GM12878 (cell line): ENCODE results near the gene TCF23. TPM values are rescaled to one million over a fixed set of nuclear protein-coding genes. Genes with fewer than 3 reads are reported as not detected.

ENCODE experiments used
- ATAC-seq: fragments of 200-7000 bp; cut with Tn5 transposase; 3 replicates; pipeline ENCODE4 v1.9.1; 2020; ENCODE audit warnings: mild to moderate bottlenecking, moderate library complexity
- BruUV-seq: library from RNA; stranded (reverse); fragments of 400-500 nt; replicated peaks from 2 replicates; lab custom pipeline; 2021; lab: Mats Ljungman, UMichigan
- CTCF ChIA-PET: fragments of 300-600 bp; sonication (Branson Sonifier 250); formaldehyde crosslinking; extraction: SDS; loops from one replicate; lab custom pipeline; 2021; ENCODE audit warnings: inconsistent platforms; lab: Yijun Ruan, JAX
- POLR2A ChIA-PET: fragments of 350-600 bp; formaldehyde crosslinking; extraction: SDS; loops from one replicate; lab custom pipeline; 2021; ENCODE audit warnings: inconsistent platforms; lab: Charles Lee
- RAD21 ChIA-PET: fragments of 300-600 bp; sonication (Branson Sonifier 250); formaldehyde crosslinking; loops from one replicate; lab custom pipeline; 2023; ENCODE audit warnings: antibody characterized with exemption; ENCODE audit not compliant: unreplicated experiment; lab: Charles Lee
- SMC1A ChIA-PET: fragments of 300-600 bp; sonication (Branson Sonifier 250); formaldehyde crosslinking; loops from one replicate; lab custom pipeline; 2023; ENCODE audit not compliant: unreplicated experiment, uncharacterized antibody; lab: Charles Lee
- DNase-seq: peaks from one replicate; pipeline ENCODE4 v3.0.0-alpha.2; 2011; ENCODE audit warnings: low read depth, low spot score
- FAIRE-seq: peaks from 3 replicates; lab custom pipeline; 2011; peaks lifted over from hg19 to GRCh38; lab: Jason Lieb, UNC
- H2AFZ ChIP-seq: 2 replicates; pipeline ENCODE4 v1.6.0; 2011; ENCODE audit warnings: low read depth, low read length, control low read depth; ENCODE audit not compliant: control insufficient read depth
- H3K27ac ChIP-seq: 2 replicates; pipeline ENCODE4 v1.5.1; 2011; ENCODE audit warnings: control low read depth; ENCODE audit not compliant: control insufficient read depth, insufficient read depth
- H3K27me3 ChIP-seq, 2 experiments: replicated peaks in 1 of 2; 2 replicates each; pipeline versions ENCODE4 v1.6.0 to v1.6.1; 2011; ENCODE audit warnings: low read length in 1 of 2; ENCODE audit not compliant: control insufficient read depth in 2 of 2, insufficient read depth in 2 of 2
- H3K36me3 ChIP-seq, 2 experiments: 2 replicates each; pipeline ENCODE4 v1.5.1; 2011; ENCODE audit warnings: low read length in 1 of 2; ENCODE audit not compliant: control insufficient read depth in 2 of 2, insufficient read depth in 2 of 2
- H3K4me1 ChIP-seq: 2 replicates; pipeline ENCODE4 v1.6.1; 2011; ENCODE audit warnings: mild to moderate bottlenecking, low read length, moderate library complexity, mixed read lengths; ENCODE audit not compliant: control insufficient read depth, insufficient read depth
- H3K4me2 ChIP-seq: 2 replicates; pipeline ENCODE4 v1.6.0; 2011; ENCODE audit warnings: control low read depth; ENCODE audit not compliant: control insufficient read depth, insufficient read depth
- H3K4me3 ChIP-seq: fragments of 200-600 bp; sonication (generic); 2 replicates; pipeline ENCODE4 v1.5.1; 2016
- H3K79me2 ChIP-seq: 2 replicates; pipeline ENCODE4 v1.6.0; 2011; ENCODE audit warnings: low read length; ENCODE audit not compliant: control insufficient read depth, insufficient read depth
- H3K9ac ChIP-seq: 2 replicates; pipeline ENCODE4 v1.8.0; 2011; ENCODE audit warnings: low read length, control low read depth, mixed read lengths; ENCODE audit not compliant: control insufficient read depth, insufficient read depth
- H3K9me3 ChIP-seq: replicated peaks from 3 replicates; pipeline ENCODE4 v1.5.1; 2011; ENCODE audit warnings: mild to moderate bottlenecking, low read length; ENCODE audit not compliant: control insufficient read depth, insufficient read depth
- H4K20me1 ChIP-seq: 2 replicates; pipeline ENCODE4 v1.6.0; 2011; ENCODE audit not compliant: control insufficient read depth, insufficient read depth
- CREM ChIP-seq: IDR thresholded peaks from 2 replicates; pipeline ENCODE4 v1.6.1; 2014; ENCODE audit warnings: antibody characterized with exemption, low read depth
- HDAC6 ChIP-seq: fragments of 200-600 bp; sonication (generic); IDR thresholded peaks from one replicate; pipeline ENCODE4 v1.8.0; 2017; ENCODE audit warnings: antibody characterized with exemption; ENCODE audit not compliant: unreplicated experiment
- JUNB ChIP-seq: IDR thresholded peaks from 2 replicates; pipeline ENCODE4 v1.6.1; 2016; ENCODE audit warnings: antibody characterized with exemption, mild to moderate bottlenecking
- PML ChIP-seq: IDR thresholded peaks from 2 replicates; pipeline ENCODE4 v1.6.1; 2012; ENCODE audit warnings: low read length, inconsistent platforms
- STAT3 ChIP-seq: IDR thresholded peaks from 2 replicates; pipeline ENCODE4 v1.6.1; 2011; ENCODE audit warnings: low read depth, low read length, improper control_type of control experiment
- WGBS: methylation state at CpG from one replicate; pipeline ENCODE4 v1.1.6; 2016; ENCODE audit warnings: low lambda C conversion rate; ENCODE audit not compliant: insufficient replicate concordance, insufficient coverage; ENCODE audit errors: missing lambda C conversion rate; 5-methylcytosine and 5-hydroxymethylcytosine counted together
- in situ Hi-C: fragments of 300-500 bp; cut with MboI; formaldehyde crosslinking; loops from 9 replicates; pipeline ENCODE4 v1.14.3; 2018; ENCODE audit warnings: mixed read lengths
- intact Hi-C: fragments of 100-400 bp; cut with micrococcal nuclease; formaldehyde crosslinking; loops from one replicate; pipeline ENCODE4 v1.14.2; 2022; ENCODE audit not compliant: unreplicated experiment
- polyA plus RNA-seq, 11 experiments: library from polyadenylated mRNA; depleted of rRNA in 4 of 11; unstranded in 6 of 11; stranded (reverse) in 5 of 11; fragments of >200 nt; fragmentation: Nextera tagmentation in 4 of 11; fragmentation: Illumina TruSeq in 1 of 11; extraction: Ambion mirVana in 4 of 11; extraction: Trizol in 1 of 11; gene quantifications; 1 replicate in 1 of 11; 2 replicates in 10 of 11; pipeline versions ENCODE4 v1.2.1 to v1.2.3, GENCODE V29; 2011 to 2016; ENCODE audit warnings: inconsistent platforms in 2 of 11, missing spikeins in 2 of 11, low read depth in 1 of 11
- total RNA-seq, 4 experiments: library from RNA; depleted of rRNA in 3 of 4; stranded (reverse); fragments of >200 nt in 3 of 4; fragmentation: Illumina TruSeq in 1 of 4; extraction: Trizol in 1 of 4; gene quantifications; 2 replicates each; pipeline versions ENCODE4 v1.2.1 to v1.2.3, GENCODE V29; 2013 to 2021

TCF23 gene
- total and polyA plus RNA-seq, 10 of the 15 experiments (the other 5 are each of a cell fraction or from before 2014, with no cell fraction given) = not detected

DNA sequence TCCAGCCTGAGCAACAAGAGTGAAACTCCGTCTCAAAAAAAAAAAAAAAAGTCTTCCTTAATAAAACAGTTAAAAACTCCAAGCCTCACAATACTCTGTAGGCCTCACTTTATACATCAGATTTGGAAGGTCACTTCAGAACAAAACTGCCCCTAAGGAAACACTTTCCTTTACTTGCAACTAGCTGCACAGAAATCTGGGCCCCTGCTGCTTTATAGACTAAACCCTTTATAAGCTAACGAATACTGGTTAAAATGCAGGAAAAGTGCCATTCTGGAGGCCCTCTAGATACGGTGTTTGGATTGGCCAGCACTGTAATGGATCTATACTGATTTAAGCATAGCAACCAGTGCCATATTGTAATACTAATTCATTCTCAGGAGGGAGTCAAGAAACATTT is 23.7 kb upstream of the TCF23 start (continued):
- TF ChIP-seq CREM (no peak), JUNB (no peak), PML (no peak)

DNA sequence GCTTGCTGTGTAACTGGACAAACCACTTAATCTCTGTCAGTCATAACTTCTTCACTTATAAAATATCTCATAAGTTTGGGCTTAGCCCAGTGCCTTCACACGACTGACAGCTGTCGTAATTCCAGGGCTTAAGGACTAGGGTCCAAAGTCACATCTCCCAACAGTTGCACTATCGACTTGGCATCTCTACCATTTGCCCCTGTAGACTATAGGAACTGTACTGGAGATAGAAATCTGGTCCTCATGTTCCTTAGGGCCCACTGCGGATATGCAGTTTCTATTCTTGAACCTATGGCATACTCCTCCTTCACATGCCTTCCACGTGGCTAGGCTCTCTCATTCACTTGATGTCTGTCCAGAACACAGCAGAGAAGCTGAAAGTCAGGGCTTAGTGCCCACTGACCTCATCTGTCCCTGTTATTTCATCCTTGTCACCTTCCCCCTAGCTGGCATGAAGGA is 22.5 kb upstream of the TCF23 start:
- H3K9me3 ChIP-seq = no peaks in the 10 kb centered on the region
- H4K20me1 ChIP-seq = no peaks in the 10 kb centered on the region
- no peak overlapping the region for H3K4me3 ChIP-seq
- POLR2A ChIA-PET = no interaction called here
- FAIRE-seq (no peak), ATAC-seq (no peak), DNase-seq (no peak)
- no peak overlapping the region for H3K9ac ChIP-seq
- RAD21 ChIA-PET = interaction anchor here (0.6 kb wide), 1 partner anchor 13 kb away, joined by 4 read pairs; no protein-coding TSS in a partner anchor
- H2AFZ ChIP-seq = no peak overlapping the region
- intact Hi-C loops = no loop called here
- TF ChIP-seq HDAC6 = no peak
- TF ChIP-seq STAT3 = no peak
- H3K4me2 ChIP-seq = no peak overlapping the region
- H3K79me2 ChIP-seq = no peaks in the 10 kb centered on the region
- H3K36me3 ChIP-seq = peaks cover 6% of the 10 kb centered on the region in 2 experiments
- SMC1A ChIA-PET = no interaction called here
- peaks cover 5% of the 10 kb centered on the region; the same call in 1 of the 2 replicates for H3K4me1 ChIP-seq
- 50% methylated on average over 5 of the region's 5 CpGs for WGBS
- in situ Hi-C loops = no loop called here
- H3K27ac ChIP-seq = no peak overlapping the region
- CTCF ChIA-PET = interaction anchor here (1.7 kb wide), 1 partner anchor 12 kb away, joined by 4 read pairs; no protein-coding TSS in a partner anchor
- BruUV-seq = no TSS peak
- H3K27me3 ChIP-seq = peaks cover 0 to 3% of the 10 kb centered on the region in 2 experiments; a peak in 1 of 4 replicates
